ENCODE results near the gene SSBP4. TPM values are rescaled to one million over a fixed set of nuclear protein-coding genes. Genes with fewer than 3 reads are reported as not detected.

Gene SSBP4
- total and polyA plus RNA-seq, 9 of the 15 experiments (the other 6 are each of a cell fraction or from before 2014, with no cell fraction given), result 1.1 to 189 (median 39.0) TPM

DNA sequence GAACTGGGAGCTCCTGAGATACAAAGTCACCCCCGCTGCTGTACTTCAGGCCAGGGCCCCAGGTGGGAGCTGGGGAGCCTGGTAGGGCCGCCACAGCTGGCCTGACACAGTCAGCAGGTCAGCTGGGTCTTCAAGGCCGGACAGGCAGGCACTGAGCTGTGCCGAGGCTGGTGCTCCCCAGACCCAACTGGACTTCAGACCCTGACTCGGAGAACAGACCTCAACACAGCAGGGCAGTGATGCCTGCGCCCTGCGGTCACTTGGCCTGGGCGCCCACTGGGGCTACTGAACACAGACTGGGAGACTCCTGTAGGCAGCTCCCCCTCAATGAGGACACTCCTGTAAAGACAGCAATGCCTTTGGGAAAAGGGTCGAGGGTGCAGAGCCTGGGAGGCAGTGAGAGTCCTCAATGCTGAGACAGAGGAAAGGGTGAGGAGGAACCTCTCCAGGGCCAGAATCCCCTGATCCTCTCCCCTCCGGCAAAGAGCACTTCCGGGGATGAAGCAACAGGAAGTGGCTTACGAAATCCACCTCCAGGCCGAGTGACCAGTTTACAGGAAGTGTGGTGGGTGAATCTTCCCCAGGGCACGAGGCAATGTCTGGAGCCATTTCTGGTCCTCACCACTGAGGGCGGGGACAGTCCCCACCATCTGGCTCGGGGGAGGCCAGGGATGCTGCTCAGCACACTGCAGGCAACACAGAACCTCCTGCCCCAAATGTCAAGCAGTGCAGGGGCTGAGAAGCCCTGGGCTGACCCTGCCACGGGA is 59.5 kb downstream of the SSBP4 start (continued):
- TF ChIP-seq ZNF143 (CRISPR knock-in tag; IDR thresholded peaks at IDR 0.05) (peak; percentile 17; the same call in 1 of the 2 replicates), ZNF224 (CRISPR knock-in tag; IDR thresholded peaks at IDR 0.05) (no peak), MTF1 (CRISPR knock-in tag; IDR thresholded peaks at IDR 0.05; ENCODE audit: borderline replicate concordance) (no peak), KLF16 (IDR thresholded peaks at IDR 0.05) (no peak), HMGN3 (IDR thresholded peaks at IDR 0.05; ENCODE audit: borderline replicate concordance, extremely low read depth, insufficient read length, low read depth, low read length) (no peak), OTX1 (CRISPR knock-in tag; IDR thresholded peaks at IDR 0.05) (no peak), TGIF2 (CRISPR knock-in tag; IDR thresholded peaks at IDR 0.05) (no peak), TAF15 (IDR thresholded peaks at IDR 0.05; ENCODE audit: low read depth, low read length) (no peak), SRSF1 (IDR thresholded peaks at IDR 0.05; ENCODE audit: low read depth, low read length) (no peak), ZSCAN29 (IDR thresholded peaks at IDR 0.05) (no peak), ZNF561 (CRISPR knock-in tag; conservative IDR thresholded peaks at IDR 0.05) (no peak)
- TF ChIP-seq, protein P1, sequence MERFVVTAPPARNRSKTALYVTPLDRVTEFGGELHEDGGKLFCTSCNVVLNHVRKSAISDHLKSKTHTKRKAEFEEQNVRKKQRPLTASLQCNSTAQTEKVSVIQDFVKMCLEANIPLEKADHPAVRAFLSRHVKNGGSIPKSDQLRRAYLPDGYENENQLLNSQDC (CRISPR knock-in tag; IDR thresholded peaks at IDR 0.05), result no peak
- TF ChIP-seq, protein P2, sequence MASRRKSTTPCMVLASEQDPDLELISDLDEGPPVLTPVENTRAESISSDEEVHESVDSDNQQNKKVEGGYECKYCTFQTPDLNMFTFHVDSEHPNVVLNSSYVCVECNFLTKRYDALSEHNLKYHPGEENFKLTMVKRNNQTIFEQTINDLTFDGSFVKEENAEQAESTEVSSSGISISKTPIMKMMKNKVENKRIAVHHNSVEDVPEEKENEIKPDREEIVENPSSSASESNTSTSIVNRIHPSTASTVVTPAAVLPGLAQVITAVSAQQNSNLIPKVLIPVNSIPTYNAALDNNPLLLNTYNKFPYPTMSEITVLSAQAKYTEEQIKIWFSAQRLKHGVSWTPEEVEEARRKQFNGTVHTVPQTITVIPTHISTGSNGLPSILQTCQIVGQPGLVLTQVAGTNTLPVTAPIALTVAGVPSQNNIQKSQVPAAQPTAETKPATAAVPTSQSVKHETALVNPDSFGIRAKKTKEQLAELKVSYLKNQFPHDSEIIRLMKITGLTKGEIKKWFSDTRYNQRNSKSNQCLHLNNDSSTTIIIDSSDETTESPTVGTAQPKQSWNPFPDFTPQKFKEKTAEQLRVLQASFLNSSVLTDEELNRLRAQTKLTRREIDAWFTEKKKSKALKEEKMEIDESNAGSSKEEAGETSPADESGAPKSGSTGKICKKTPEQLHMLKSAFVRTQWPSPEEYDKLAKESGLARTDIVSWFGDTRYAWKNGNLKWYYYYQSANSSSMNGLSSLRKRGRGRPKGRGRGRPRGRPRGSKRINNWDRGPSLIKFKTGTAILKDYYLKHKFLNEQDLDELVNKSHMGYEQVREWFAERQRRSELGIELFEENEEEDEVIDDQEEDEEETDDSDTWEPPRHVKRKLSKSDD (conservative IDR thresholded peaks at IDR 0.05; ENCODE audit: low read length), result no peak
- TF ChIP-seq, protein P3, sequence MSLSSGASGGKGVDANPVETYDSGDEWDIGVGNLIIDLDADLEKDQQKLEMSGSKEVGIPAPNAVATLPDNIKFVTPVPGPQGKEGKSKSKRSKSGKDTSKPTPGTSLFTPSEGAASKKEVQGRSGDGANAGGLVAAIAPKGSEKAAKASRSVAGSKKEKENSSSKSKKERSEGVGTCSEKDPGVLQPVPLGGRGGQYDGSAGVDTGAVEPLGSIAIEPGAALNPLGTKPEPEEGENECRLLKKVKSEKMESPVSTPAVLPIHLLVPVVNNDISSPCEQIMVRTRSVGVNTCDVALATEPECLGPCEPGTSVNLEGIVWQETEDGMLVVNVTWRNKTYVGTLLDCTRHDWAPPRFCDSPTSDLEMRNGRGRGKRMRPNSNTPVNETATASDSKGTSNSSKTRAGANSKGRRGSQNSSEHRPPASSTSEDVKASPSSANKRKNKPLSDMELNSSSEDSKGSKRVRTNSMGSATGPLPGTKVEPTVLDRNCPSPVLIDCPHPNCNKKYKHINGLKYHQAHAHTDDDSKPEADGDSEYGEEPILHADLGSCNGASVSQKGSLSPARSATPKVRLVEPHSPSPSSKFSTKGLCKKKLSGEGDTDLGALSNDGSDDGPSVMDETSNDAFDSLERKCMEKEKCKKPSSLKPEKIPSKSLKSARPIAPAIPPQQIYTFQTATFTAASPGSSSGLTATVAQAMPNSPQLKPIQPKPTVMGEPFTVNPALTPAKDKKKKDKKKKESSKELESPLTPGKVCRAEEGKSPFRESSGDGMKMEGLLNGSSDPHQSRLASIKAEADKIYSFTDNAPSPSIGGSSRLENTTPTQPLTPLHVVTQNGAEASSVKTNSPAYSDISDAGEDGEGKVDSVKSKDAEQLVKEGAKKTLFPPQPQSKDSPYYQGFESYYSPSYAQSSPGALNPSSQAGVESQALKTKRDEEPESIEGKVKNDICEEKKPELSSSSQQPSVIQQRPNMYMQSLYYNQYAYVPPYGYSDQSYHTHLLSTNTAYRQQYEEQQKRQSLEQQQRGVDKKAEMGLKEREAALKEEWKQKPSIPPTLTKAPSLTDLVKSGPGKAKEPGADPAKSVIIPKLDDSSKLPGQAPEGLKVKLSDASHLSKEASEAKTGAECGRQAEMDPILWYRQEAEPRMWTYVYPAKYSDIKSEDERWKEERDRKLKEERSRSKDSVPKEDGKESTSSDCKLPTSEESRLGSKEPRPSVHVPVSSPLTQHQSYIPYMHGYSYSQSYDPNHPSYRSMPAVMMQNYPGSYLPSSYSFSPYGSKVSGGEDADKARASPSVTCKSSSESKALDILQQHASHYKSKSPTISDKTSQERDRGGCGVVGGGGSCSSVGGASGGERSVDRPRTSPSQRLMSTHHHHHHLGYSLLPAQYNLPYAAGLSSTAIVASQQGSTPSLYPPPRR (CRISPR knock-in tag; IDR thresholded peaks at IDR 0.05; ENCODE audit: borderline replicate concordance), result 0 out of 2 replicates have a peak, but pooled peaks have one; percentile 65
- TF ChIP-seq, protein P4, sequence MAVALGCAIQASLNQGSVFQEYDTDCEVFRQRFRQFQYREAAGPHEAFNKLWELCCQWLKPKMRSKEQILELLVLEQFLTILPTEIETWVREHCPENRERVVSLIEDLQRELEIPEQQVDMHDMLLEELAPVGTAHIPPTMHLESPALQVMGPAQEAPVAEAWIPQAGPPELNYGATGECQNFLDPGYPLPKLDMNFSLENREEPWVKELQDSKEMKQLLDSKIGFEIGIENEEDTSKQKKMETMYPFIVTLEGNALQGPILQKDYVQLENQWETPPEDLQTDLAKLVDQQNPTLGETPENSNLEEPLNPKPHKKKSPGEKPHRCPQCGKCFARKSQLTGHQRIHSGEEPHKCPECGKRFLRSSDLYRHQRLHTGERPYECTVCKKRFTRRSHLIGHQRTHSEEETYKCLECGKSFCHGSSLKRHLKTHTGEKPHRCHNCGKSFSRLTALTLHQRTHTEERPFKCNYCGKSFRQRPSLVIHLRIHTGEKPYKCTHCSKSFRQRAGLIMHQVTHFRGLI (CRISPR knock-in tag; IDR thresholded peaks at IDR 0.05), result peak; percentile 44; the same call in 1 of the 2 replicates
- TF ChIP-seq, protein P5, sequence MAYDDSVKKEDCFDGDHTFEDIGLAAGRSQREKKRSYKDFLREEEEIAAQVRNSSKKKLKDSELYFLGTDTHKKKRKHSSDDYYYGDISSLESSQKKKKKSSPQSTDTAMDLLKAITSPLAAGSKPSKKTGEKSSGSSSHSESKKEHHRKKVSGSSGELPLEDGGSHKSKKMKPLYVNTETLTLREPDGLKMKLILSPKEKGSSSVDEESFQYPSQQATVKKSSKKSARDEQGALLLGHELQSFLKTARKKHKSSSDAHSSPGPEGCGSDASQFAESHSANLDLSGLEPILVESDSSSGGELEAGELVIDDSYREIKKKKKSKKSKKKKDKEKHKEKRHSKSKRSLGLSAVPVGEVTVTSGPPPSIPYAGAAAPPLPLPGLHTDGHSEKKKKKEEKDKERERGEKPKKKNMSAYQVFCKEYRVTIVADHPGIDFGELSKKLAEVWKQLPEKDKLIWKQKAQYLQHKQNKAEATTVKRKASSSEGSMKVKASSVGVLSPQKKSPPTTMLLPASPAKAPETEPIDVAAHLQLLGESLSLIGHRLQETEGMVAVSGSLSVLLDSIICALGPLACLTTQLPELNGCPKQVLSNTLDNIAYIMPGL (CRISPR knock-in tag; IDR thresholded peaks at IDR 0.05), result no peak

All from K562 (cell line).